Suprapubic skin (tissue), 4 donors: Measurements from ENCODE around the gene PLXNC1. TPM values are rescaled to one million over a fixed set of nuclear protein-coding genes. Genes with fewer than 3 reads are reported as not detected.

Source experiments
- DNase-seq, 2 donors: peaks; one replicate each; pipeline ENCODE4 v3.0.0-alpha.2; 2019; ENCODE audit warnings: low spot score in 2 of 2
- H3K27ac ChIP-seq: fragments of 200-600 bp; sonication (generic); one replicate; pipeline ENCODE4 v1.5.1; 2019
- H3K27me3 ChIP-seq: fragments of 200-600 bp; sonication (generic); one replicate; pipeline ENCODE4 v1.5.1; 2019
- H3K36me3 ChIP-seq: fragments of 200-600 bp; sonication (generic); one replicate; pipeline ENCODE4 v1.5.1; 2019
- H3K4me1 ChIP-seq: fragments of 200-600 bp; sonication (generic); one replicate; pipeline ENCODE4 v1.5.1; 2019
- H3K4me3 ChIP-seq: fragments of 200-600 bp; sonication (generic); one replicate; pipeline ENCODE4 v1.5.1; 2019; ENCODE audit warnings: mild to moderate bottlenecking
- H3K9me3 ChIP-seq: fragments of 200-600 bp; sonication (generic); one replicate; pipeline ENCODE4 v1.5.1; 2019
- CTCF ChIP-seq, 2 donors: fragments of 200-600 bp in 1 of 2; fragments of 450-650 bp in 1 of 2; sonication (generic) in 1 of 2; IDR thresholded peaks; one replicate each; pipeline ENCODE4 v1.5.1; 2016 to 2019; ENCODE audit warnings: antibody characterized with exemption in 2 of 2, mild to moderate bottlenecking in 1 of 2, moderate library complexity in 1 of 2
- EP300 ChIP-seq: sonication (generic); formaldehyde crosslinking; IDR thresholded peaks from one replicate; pipeline ENCODE4 v1.6.1; 2017; ENCODE audit warnings: antibody characterized with exemption
- POLR2A ChIP-seq, 2 donors: fragments of 450-650 bp; IDR thresholded peaks; one replicate each; pipeline ENCODE4 v1.6.1; 2017; ENCODE audit warnings: antibody characterized with exemption in 2 of 2, mild to moderate bottlenecking in 2 of 2, moderate library complexity in 2 of 2
- POLR2AphosphoS5 ChIP-seq, 3 donors: sonication (generic); formaldehyde crosslinking; IDR thresholded peaks; one replicate each; pipeline ENCODE4 v1.6.1; 2017; ENCODE audit warnings: antibody characterized with exemption in 3 of 3
- WGBS: methylation state at CpG from one replicate; pipeline ENCODE4 v1.1.5; 2018; 5-methylcytosine and 5-hydroxymethylcytosine counted together
- total RNA-seq, 4 donors: library from RNA; depleted of rRNA; stranded (reverse); fragments of >200 nt; gene quantifications; one replicate each; pipeline ENCODE4 v1.1.0, GENCODE V29; 2016

PLXNC1 gene
- total RNA-seq, 4 donors from 2014 or later, result 8.1 to 30.9 (median 15.3) TPM

- Histone ChIP-seq H3K4me1 (no peaks in the 10 kb centered on the region), H3K4me3 (no peak overlapping the region), H3K9me3 (no peaks in the 10 kb centered on the region), H3K36me3 (peaks cover 7% of the 10 kb centered on the region), H3K27me3 (no peaks in the 10 kb centered on the region), H3K27ac (no peak overlapping the region)
- 91% methylated on average over 6 of the region's 6 CpGs for WGBS
- no peak for TF ChIP-seq POLR2A (IDR thresholded peaks at IDR 0.05)
- no peak for TF ChIP-seq POLR2AphosphoS5 (IDR thresholded peaks at IDR 0.05)
- TF ChIP-seq EP300, result no peak
- TF ChIP-seq CTCF (IDR thresholded peaks at IDR 0.05), result no peak
- no peak for DNase-seq
Observed at GRCh38 chr12:94297096-94297699, 148.8 kb downstream of the PLXNC1 start.

GRCh38 chr12:94297876-94298505 lies 149.6 kb downstream of the PLXNC1 start:
- Histone ChIP-seq H3K27ac (no peak overlapping the region), H3K4me3 (no peak overlapping the region), H3K4me1 (no peaks in the 10 kb centered on the region), H3K27me3 (no peaks in the 10 kb centered on the region), H3K9me3 (no peaks in the 10 kb centered on the region), H3K36me3 (peaks cover 7% of the 10 kb centered on the region)
- WGBS, result 89% methylated on average over 2 of the region's 2 CpGs
- no peak for TF ChIP-seq CTCF (IDR thresholded peaks at IDR 0.05)
- TF ChIP-seq EP300, result no peak
- TF ChIP-seq POLR2A (IDR thresholded peaks at IDR 0.05), result no peak
- no peak for DNase-seq

- Histone ChIP-seq H3K27ac (no peak overlapping the region), H3K4me1 (peaks cover 3% of the 10 kb centered on the region), H3K9me3 (no peaks in the 10 kb centered on the region), H3K27me3 (no peaks in the 10 kb centered on the region), H3K4me3 (no peak overlapping the region), H3K36me3 (peaks cover 9% of the 10 kb centered on the region)
- DNase-seq, result no peak
- no peak for TF ChIP-seq POLR2A (IDR thresholded peaks at IDR 0.05)
- TF ChIP-seq CTCF (IDR thresholded peaks at IDR 0.05), result no peak
- TF ChIP-seq EP300, result no peak
- no peak for TF ChIP-seq POLR2AphosphoS5 (IDR thresholded peaks at IDR 0.05)
- whole genome bisulfite sequencing, result 97% methylated on average over 1 of the region's 1 CpG
Observed at GRCh38 chr12:94299846-94300245, 151.5 kb downstream of the PLXNC1 start.

- H3K36me3 ChIP-seq, result peaks cover 18% of the 10 kb centered on the region
- H3K27ac ChIP-seq, result no peak overlapping the region
Observed at GRCh38 chr12:94304012-94304411, 155.6 kb downstream of the PLXNC1 start.

More at GRCh38 chr12:94304012-94304411, 155.6 kb downstream of the PLXNC1 start:
- DNase-seq, result no peak
- TF ChIP-seq CTCF (IDR thresholded peaks at IDR 0.05) (no peak), POLR2AphosphoS5 (IDR thresholded peaks at IDR 0.05) (no peak), POLR2A (IDR thresholded peaks at IDR 0.05) (no peak), EP300 (no peak)
- 91% methylated on average over 1 of the region's 1 CpG for WGBS
- H3K9me3 ChIP-seq, result no peaks in the 10 kb centered on the region
- peaks cover 8% of the 10 kb centered on the region for H3K4me1 ChIP-seq
- H3K27me3 ChIP-seq, result no peaks in the 10 kb centered on the region
- H3K4me3 ChIP-seq, result no peak overlapping the region
